Upper lobe of right lung (tissue), 1 donor: ENCODE data around the gene CORO1C. TPM values are rescaled to one million over a fixed set of nuclear protein-coding genes. Genes with fewer than 3 reads are reported as not detected.
A peak's percentile ranks its signal among the peaks of the same experiment; 100 is the strongest.

ENCODE experiments used
- ATAC-seq: fragments of 200-7000 bp; cut with Tn5 transposase; one replicate; pipeline ENCODE4 v1.9.1; 2020; ENCODE audit warnings: mild to moderate bottlenecking, moderate library complexity
- DNase-seq: peaks from one replicate; pipeline ENCODE4 v3.0.0-alpha.2; 2020
- H3K27ac ChIP-seq: fragments of 200-600 bp; one replicate; pipeline ENCODE4 v1.8.0; 2022
- H3K27me3 ChIP-seq: fragments of 200-600 bp; one replicate; pipeline ENCODE4 v1.8.0; 2022; ENCODE audit warnings: mild to moderate bottlenecking
- H3K36me3 ChIP-seq: fragments of 200-600 bp; one replicate; pipeline ENCODE4 v1.8.0; 2022
- H3K4me1 ChIP-seq: fragments of 200-600 bp; one replicate; pipeline ENCODE4 v1.8.0; 2022
- H3K4me3 ChIP-seq: fragments of 200-600 bp; one replicate; pipeline ENCODE4 v1.8.0; 2022; ENCODE audit warnings: mild to moderate bottlenecking
- H3K9me3 ChIP-seq: fragments of 200-600 bp; one replicate; pipeline ENCODE4 v1.8.0; 2022
- intact Hi-C: fragments of 100-400 bp; cut with DNase I; formaldehyde crosslinking; loops from one replicate; pipeline ENCODE4 v1.11.0; 2022
- total RNA-seq: library from RNA; stranded (reverse); fragmentation: NEBNext Ultra II Directional; extraction: Animal tissue kit (Norgen Biotek cat#: 25700); gene quantifications from one replicate; pipeline ENCODE4 v1.2.1, GENCODE V29; 2021
- TF ChIP-seq, protein P1 (sequence below): fragments of 200-600 bp; IDR thresholded peaks from one replicate; pipeline ENCODE4 v1.8.0; 2022; ENCODE audit warnings: antibody characterized with exemption
- donor health status: DM: no; HTN: yes; CAD: no; lungs with severe emphysema.

Gene CORO1C
- total RNA-seq, 1 donor from 2014 or later, result 257 TPM

DNA sequence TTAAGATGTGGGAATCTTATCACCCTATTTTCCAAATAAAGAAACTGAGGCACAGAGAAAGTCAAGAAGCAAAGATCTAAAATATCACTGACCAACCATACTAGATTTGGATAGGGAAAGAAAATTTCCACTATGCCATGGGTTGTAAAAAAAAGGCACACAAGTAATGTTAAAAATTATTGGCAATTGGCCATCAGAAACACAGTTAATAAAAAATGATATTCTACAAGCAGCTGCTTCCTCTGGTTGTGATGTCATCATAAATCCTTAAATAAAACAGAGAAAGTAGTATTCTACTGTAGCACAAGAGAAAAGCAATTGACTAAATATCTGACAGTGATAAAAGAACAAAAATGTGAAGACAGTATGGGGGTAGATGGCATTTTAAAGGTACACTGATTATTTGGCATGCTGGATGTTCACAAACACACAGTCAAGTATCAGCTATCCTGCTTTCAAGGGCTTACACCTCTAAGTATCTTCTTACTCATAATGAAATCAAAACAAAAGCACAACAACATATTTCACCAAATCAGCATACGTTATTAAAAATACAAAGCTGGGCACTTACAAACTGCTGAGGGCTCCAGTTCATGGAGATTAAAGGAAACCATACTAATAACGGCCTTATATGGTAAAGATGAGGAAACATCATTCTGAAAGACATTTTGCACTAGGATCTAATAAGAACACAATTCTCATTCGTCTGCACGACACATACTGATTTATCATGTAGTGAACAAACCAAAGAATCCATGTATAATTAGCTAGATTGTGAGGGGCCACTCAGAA, 45.7 kb downstream of the CORO1C start:
- peak overlapping the region; percentile 61 for H3K27ac ChIP-seq
- ATAC-seq (no peak), DNase-seq (no peak)
- H3K27me3 ChIP-seq, result no peaks in the 10 kb centered on the region
- H3K4me3 ChIP-seq, result no peak overlapping the region
- peaks cover 54% of the 10 kb centered on the region for H3K4me1 ChIP-seq
- H3K9me3 ChIP-seq, result no peaks in the 10 kb centered on the region
- no peaks in the 10 kb centered on the region for H3K36me3 ChIP-seq
- TF ChIP-seq, protein P1, sequence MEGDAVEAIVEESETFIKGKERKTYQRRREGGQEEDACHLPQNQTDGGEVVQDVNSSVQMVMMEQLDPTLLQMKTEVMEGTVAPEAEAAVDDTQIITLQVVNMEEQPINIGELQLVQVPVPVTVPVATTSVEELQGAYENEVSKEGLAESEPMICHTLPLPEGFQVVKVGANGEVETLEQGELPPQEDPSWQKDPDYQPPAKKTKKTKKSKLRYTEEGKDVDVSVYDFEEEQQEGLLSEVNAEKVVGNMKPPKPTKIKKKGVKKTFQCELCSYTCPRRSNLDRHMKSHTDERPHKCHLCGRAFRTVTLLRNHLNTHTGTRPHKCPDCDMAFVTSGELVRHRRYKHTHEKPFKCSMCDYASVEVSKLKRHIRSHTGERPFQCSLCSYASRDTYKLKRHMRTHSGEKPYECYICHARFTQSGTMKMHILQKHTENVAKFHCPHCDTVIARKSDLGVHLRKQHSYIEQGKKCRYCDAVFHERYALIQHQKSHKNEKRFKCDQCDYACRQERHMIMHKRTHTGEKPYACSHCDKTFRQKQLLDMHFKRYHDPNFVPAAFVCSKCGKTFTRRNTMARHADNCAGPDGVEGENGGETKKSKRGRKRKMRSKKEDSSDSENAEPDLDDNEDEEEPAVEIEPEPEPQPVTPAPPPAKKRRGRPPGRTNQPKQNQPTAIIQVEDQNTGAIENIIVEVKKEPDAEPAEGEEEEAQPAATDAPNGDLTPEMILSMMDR, result no peak
- intact Hi-C loops, result no loop called here

- no peak for ATAC-seq
- H3K4me3 ChIP-seq, result no peak overlapping the region
- no peaks in the 10 kb centered on the region for H3K27me3 ChIP-seq
- TF ChIP-seq, protein P1, result no peak
- H3K27ac ChIP-seq, result no peak overlapping the region
- intact Hi-C loops, result no loop called here
- H3K36me3 ChIP-seq, result no peaks in the 10 kb centered on the region
- DNase-seq, result no peak
- H3K4me1 ChIP-seq, result peaks cover 38% of the 10 kb centered on the region
- H3K9me3 ChIP-seq, result no peaks in the 10 kb centered on the region
These were observed 47.3 kb downstream of the CORO1C start for GRCh38 chr12:108683906-108684556.

GRCh38 chr12:108681317-108681716, 50.0 kb downstream of the CORO1C start:
- no peaks in the 10 kb centered on the region for H3K27me3 ChIP-seq
- intact Hi-C loops, result no loop called here
- no peaks in the 10 kb centered on the region for H3K9me3 ChIP-seq
- no peak overlapping the region for H3K4me3 ChIP-seq
- H3K4me1 ChIP-seq, result peaks cover 22% of the 10 kb centered on the region
- no peak overlapping the region for H3K27ac ChIP-seq
- peaks cover 16% of the 10 kb centered on the region for H3K36me3 ChIP-seq
- DNase-seq (no peak), ATAC-seq (no peak)
- TF ChIP-seq, protein P1, result no peak

- ATAC-seq, result no peak
- intact Hi-C loops, result no loop called here
- Histone ChIP-seq H3K4me1 (peaks cover 5% of the 10 kb centered on the region), H3K27me3 (no peaks in the 10 kb centered on the region), H3K36me3 (peaks cover 27% of the 10 kb centered on the region), H3K4me3 (no peak overlapping the region), H3K9me3 (no peaks in the 10 kb centered on the region), H3K27ac (no peak overlapping the region)
- DNase-seq, result no peak
- TF ChIP-seq, protein P1, result no peak
These were observed 52.1 kb downstream of the CORO1C start for GRCh38 chr12:108679106-108679681.

- TF ChIP-seq, protein P1, result no peak
- Histone ChIP-seq H3K4me1 (peaks cover 5% of the 10 kb centered on the region), H3K4me3 (no peak overlapping the region), H3K9me3 (no peaks in the 10 kb centered on the region), H3K27ac (no peak overlapping the region), H3K36me3 (peaks cover 32% of the 10 kb centered on the region), H3K27me3 (no peaks in the 10 kb centered on the region)
- ATAC-seq (peak; percentile 69), DNase-seq (no peak)
- intact Hi-C loops, result no loop called here
These were observed 53.1 kb downstream of the CORO1C start for GRCh38 chr12:108678104-108678730.
